Inferior parietal cortex (tissue), 1 donor: ENCODE measurements around the gene PAK5.

Source experiments
- DNase-seq: peaks from one replicate; pipeline ENCODE4 v3.0.0-alpha.2; 2016; ENCODE audit errors: extremely low spot score

Gene PAK5

DNA sequence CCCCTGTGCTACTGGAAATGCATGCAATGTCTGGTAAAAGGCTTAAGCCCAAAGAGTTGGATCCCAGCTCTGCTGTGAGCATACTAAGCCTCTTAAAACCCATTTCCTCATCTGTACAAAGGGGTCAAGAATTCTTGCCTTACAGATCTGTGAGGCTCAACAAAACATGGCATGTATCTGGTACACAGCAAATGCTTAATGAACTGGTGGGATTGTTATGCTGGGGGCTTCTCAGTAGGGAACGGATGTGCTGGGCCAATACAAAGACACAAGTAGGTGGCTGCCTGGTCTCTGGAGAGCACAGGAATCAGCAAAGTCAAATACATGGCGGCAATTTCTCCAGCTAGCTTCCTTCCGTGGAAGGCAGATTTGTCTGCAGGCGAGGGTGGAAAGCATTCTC lies 262.2 kb downstream of the PAK5 start:
- no peak for DNase-seq

DNA sequence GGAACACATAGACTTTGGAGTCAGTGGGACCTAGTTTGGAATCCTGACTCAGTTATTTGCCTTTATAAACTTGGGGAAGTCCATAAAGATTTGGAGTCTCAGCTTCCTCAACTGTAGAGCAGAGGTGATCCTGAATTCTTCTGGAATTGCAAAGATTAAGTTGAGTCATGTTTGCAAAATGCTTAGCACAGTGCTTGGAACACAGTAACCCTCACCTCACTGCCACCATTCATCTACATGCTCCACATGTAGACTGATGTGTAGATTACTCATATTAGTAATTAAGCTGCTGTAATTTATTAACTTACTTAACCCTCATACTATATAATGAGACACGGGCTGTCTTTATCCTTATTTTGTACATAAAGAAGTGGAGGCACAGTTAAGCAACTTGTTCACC lies 263.0 kb downstream of the PAK5 start:
- no peak for DNase-seq

DNA sequence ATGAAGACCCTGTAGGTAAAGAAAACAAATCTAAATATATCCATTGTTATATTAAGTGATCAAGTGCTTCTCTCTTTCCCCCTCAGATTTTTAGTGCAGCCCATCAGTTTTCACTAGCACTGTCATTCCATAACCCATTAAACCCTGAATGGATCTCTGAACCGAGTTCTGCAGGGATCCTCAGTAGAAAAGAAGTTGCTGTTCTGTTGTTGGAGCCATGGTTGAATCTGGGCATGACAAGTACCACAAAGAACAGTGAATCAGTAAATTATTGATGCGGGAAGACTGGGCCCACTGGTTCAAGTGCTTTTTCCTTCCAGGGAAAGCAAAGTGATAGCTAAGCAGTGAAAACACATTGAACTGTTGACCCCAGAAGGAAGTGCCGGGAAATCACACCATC lies 264.1 kb downstream of the PAK5 start:
- DNase-seq, result no peak

DNA sequence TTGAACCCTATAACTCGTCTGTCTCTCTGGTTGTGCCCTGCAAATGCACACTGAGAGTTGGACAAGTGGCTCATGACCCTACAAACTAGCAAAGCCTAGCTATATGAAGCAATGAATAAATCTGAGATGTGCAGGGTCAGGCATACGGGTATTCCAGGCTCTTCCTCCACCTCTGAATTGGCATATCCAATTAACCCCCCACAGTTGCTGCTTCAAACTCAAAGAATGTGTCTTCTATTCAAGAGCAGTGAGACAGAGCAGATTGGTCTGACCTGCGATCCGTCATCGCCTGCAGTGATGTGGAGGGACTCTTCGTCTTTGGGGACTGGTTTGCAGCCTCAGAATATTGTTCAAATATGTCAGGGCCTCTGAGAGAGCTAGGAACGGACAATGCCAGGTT lies 264.7 kb downstream of the PAK5 start:
- DNase-seq, result no peak

DNA sequence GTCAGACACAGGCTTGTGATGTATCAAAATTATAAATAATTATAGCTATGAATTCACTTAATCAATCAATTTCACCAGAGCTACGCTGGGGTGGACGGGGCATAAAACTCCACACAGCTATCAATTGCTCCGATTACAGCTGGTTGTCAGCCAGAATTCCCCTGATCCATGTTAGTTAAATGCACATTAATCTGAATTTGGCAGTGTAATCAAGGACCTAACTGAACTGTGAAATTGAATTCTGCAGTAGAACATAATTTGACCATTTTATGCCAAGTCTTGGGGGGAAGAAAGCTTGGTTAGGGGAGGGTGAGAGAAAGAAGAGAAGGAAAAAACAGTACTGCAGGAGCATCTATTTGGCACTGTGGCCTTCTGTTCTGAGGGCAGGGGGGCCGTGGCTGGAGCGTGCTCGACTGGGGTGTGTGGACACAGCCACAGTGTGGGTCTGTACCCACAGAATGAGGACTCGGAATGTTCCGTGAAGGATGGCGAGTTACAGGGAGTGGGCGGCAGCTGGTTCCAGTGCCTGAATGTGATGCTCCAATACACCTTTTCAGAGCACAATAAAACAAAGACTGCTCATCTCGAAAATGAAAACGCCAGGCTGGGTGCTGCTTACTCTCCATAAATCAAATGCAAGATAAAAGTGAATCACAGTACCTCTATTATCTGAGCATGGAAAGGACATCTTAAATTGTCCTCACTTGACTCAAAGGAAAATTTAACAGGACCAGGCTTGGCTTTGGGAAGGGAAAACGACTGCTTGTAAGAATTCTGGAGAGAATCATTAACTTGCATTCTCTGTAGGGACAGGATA lies 265.3 kb downstream of the PAK5 start:
- DNase-seq, result no peak

DNA sequence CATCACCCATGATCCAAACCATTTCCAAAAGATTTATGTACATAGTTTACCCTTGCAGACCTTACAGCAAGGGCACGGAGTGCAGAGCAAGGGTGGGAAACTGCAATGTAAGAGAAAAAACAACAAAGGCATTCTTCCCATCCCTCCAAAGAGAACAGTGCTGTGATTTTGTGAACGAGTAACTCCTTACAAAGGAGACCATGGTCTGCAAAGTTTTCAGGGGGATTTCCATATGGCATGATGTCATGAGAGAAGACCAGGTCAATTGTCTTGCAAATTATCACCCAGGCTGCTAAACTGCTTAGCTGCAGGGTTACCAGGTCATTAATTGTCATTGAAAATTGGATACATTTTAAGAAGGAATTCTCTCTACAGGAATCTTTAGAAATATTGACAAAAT lies 266.2 kb downstream of the PAK5 start:
- no peak for DNase-seq

DNA sequence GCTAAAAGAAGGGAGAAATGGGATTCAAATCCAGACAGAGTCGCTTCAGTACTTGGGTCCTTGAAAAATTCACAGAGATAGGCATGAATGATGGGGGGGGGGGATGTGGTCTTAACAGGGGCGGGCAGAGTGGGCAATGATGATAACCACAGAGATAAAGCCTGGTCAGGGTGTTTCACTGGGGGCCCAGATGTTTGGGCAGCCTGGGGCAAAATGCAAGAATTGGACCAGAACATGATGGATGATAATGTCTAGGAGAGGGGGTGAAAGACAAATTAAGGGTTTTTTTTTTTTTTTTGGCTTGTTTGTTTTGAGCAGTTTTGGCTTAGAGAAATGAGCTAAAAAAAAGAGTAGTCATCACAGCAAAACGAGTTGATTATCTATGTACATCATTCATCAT lies 267.1 kb downstream of the PAK5 start:
- DNase-seq, result no peak

DNA sequence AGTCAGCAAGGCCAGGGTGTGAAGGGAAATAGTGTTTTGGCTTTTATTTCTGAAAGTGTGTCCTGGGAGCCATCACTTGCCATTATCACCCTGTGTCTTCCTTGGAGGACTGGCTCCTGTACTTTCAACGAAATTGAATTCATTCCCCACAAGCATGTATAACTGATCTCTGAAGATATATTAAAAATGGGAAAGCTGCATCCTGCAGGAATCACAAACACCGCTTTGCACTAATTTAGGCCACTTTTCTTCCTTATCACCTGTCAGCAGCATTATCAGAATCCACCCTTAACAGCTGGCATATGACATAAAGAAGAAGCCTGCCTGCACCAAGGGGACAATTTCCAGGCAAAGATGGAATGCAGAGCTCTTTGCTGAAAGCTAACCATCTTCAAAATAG lies 268.3 kb downstream of the PAK5 start:
- no peak for DNase-seq

DNA sequence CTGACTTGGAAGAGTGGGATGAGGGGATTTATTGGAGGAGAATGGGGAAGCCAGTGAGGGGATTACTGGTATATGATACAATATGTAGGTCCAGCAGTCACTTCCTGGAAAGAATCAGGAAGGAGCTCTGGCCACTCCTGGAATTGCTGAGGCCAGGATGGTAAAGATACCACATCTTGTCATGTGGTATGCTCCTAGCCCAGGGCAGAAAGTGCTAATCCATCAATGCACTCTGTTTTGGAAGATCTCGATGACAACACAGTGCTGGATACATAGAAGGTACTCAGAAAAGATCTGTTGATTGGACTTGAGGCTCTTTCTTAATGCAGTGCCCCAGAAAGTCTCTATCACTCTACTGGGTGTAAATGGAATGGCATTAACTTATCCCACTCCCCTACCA lies 271.9 kb downstream of the PAK5 start:
- DNase-seq, result no peak

DNA sequence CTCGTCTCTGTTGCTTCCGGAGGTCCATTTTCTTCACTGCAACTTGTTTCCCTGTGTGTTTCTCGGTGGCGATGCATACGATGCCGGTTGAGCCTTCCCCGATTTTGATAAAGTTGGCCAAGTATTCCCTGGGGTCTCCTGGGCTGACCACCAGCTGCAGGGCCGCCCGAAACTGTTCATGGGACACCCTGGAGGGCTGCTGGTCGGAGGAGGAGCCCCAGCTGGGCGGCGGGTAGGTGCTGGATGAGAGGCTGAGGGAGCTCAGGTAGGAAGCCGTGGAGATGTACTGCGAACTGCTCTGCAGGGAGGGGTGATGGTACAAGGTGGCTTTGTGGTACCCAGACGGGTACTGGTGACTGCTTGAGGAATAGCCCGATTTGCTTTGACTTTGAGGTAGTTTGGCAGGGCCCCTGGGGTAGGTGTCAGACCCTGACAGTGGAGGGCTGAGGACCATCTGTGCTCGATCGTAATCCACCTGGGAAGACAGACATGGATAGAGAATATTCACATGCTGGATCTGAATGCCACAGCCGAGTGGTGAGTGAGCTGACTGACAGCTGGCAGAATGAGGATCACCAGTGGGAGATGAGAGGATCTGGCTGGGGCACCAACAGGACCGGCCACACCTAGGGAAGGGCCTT lies 272.8 kb downstream of the PAK5 start:
- DNase-seq, result no peak

DNA sequence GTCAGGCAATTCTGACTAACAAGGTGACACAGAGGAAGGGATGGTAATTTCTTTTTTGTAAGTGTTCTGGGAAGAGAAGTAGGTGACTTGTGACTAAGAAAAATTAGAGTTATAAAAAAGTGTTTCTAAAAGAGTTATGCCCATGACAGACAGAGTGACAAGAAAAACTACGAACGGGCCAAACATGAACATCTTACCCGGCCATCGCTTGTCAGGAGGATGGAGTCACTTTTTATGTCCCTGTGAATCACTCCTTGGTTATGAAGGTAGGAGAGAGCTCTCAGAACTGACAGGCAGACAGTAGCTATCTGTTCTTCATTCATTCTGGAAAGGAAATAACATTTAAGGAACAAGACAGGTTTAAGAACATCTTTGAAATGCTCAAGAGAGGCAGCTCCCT lies 281.5 kb downstream of the PAK5 start:
- DNase-seq, result no peak

DNA sequence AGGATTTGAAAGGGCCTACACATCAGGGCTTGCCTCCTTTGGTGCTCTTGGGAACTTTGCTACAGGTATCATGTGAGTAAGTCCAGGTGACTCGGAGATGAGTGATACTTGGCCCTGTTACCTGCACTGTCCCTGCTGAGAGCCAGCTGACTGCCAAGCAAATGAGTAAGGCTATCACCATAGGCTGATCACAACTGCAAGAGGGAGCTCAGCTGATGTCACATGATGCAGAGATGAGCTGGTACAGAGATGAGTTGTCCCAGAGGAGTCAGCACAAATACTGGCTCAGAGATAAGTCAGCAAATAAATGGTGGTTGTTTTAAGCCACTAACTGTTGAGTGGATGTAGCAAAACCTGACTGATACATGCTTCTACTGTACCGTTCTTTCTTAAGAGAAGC lies 283.1 kb downstream of the PAK5 start:
- DNase-seq, result no peak

DNA sequence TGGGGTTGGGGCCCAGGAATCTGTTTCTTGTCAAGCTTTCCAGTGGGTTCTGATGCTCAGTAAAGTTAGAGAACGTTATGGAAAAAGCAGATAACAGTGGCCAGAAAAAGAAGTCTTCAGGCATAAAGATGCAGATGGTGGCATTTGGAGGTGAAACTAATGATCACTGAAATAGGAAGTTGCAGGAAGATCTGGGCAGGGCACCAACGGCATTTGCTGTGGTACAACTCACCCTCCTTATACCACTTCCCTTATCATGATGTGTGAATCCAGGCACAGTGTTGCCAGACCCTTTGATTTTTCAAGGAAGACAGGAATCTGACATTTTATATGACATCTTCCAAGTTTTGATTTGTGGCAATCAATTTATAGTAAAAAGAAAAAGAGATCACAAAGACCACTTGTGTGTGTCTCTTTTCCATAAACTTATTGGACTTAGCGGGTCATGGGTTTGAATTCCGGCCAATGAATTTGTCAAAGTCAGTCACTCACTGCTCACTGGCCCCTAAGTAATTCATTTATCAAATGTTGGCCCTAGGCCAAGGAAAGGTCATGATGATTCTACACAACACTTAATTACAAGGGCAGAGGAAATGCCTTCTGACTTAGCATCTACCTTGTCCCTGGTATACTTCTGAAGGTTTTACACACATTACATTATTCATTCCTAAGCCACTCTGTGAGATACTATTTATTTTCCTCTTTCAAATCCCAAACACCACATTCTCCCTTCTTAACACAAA lies 286.9 kb downstream of the PAK5 start:
- DNase-seq, result no peak

DNA sequence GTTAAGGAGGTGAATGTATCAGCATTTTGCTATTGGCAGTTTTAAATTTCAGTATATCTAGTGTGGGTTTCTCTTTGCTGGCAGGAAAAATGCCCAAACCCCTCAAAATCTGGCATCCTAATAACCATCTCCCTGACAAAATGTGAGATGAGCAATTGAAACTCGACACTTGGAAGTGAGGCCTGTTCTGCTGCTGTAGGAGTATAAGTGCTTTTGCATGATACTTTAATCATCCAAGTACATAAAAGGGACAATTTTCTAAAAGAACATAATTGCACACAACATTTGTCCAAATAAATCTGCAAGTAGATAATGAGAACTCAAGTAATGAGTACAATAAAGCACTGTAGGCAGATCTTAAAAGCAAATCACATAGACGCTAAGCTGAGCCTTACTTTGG lies 288.0 kb downstream of the PAK5 start:
- DNase-seq, result no peak

DNA sequence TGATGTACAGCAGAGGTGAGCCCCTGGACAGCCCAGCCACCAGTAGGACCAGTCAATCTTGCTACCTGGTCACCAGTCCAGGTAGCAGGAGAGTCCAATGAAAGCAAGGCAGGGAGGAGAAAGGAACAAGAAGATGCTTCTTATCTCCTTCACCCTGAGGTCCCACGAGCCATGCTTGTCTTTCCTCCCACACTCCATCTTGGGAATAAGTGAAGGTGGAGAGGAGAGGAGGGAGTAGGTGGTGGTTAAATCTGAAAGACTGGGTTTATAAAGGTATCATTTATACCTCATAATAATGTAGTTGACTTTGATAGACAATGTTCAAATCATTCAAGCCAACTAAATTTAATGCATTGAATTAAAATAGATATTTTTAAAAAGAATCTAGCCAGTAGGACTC lies 288.6 kb downstream of the PAK5 start:
- DNase-seq, result no peak

DNA sequence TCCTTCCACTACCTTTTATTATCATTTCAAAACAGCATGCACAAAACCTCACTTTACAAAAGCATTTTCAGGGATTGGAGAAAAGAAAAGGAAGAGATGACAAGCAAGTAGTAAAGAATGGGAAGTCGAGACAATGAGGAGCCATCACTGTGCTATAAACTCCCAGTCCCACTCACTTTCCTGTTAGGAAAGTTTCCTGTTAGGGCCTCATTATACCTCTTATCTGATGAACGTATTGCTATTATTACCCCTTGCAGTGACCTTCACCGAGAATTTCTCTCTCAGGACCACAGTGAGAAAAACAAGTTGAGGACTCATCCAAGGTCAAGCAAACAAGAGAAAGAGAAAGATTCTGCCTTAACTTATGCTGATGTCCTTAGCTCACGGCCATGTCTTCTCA lies 295.7 kb downstream of the PAK5 start:
- no peak for DNase-seq

DNA sequence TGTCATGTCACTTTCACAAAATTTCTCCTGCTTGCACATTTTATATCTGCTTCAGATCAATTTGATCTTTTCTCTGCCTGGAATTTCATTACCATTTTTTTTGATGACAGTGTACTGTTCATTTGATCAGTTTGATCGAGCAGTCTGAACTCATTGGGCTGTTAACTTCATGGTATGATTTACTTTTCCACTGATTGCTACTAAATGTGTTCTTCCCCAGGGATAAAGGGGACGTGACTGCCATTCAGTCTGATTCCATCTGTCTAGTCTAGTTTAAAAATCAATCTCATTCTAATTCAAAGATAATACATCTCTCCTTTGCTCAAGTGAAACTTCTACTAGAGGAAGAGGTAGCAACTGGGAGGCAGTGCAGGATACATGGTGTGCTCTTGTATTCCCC lies 303.4 kb downstream of the PAK5 start:
- DNase-seq, result no peak

DNA sequence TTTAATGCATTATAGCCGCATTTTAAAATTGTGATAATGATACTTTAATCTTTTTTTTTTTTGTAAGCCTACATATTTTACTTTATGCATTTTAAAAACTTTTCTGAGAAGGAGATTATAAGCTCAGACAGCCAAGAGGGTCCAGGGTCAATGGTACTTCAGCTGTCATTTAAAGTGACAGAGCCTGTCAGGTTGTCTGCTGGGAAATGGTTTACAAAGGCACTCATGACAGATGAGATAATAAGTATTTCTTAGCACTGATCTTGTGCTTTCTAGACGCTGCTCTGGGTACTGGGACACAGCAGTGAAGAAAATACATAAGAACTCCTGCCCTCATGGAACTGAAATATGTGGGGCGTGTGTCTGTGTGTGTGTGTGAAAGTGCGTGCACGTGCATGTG lies 304.9 kb downstream of the PAK5 start:
- DNase-seq, result no peak

DNA sequence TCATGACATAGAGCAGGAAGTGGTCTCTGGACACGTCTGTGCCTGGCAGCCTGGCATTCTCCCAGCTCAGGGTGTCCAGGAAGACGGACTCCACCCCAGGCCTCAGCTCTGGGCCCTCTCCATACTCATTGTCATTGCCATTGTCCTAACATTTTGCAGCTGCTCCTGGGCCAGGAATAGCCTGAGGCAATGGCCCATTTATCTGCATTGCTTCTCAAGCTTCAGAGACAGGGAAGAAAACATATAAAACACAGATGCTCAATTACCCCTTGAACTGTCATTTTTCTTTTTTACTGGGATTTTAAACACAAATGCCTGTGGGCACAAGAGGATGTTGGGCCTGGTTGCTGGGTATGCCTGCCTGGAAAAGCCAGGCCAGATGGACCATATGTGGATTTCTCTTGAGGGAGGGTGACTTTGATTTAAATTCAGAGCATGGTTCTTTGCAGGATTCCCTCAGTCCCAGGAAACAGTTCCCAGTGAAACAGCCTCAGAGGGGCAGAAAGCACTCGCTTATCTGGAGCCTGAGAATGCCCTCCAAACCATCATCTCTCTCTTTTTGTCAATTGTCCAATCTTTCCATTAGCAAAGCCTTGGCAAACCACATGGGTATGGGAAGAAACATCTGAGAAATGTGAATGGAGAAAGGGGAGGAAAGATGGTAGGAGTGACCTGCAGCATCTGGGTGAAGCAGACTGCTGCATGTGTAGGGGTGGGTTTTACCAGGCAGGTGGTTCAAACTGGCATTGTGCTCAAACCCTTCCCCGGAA lies 306.6 kb downstream of the PAK5 start:
- DNase-seq, result no peak

DNA sequence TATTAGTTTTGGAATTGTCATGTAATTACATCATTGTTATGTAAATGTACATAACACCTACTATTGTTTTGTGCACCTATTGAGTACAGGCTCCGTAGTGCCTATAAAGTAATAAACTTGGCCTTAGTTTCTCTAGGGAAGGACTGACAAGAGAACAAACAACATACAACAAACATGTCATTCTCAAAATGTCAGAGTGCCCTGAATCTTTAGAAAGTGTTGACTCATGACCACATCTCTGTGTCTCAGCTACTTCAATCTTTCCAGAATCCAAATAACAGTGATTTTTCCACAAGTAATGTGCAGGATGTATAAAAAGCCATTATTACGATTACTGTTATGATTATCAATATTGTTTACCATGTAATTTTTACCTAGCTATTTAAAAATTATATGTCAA lies 307.3 kb downstream of the PAK5 start:
- DNase-seq, result no peak

DNA sequence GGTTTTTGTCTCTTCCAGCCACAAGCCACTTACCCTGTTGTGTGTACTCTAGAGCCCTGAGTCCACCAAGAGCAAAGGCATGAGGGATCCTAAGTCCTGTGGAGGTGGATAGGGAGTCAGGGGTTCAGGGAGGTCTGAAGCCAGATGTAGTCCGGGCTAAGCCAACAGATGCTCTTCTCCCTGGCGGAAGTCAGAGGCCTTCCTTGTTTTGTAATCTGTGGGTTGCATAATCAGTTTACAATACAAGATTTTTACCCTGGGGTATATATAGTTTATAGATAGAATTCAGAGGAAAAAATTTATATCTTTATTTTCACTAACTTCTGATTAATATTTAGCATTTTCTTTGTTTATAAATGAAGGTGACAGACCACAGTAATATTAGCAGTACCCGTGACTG lies 315.2 kb downstream of the PAK5 start:
- no peak for DNase-seq

DNA sequence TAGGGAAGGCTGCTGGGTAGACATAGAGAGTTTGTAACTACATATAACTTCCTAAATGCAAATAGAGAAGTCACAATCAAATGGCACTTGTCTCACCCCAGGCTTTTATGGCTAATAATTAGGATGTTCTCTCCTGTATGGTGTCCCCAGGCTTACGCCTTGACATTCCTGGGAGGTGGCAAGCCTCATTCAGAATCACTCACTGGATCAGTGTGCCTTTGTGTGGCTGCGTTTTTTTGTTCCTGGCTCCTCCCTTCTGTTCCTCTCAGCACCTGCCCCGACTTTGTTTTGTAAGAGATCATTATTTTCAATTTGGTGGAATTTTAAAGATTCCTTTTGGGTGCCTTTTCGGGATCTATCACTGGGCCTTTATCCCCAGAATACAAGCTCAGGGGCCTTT lies 318.8 kb downstream of the PAK5 start:
- DNase-seq, result no peak
